Epithelial cell of proximal tubule (primary cell): ENCODE results near the gene ILKAP. TPM values are rescaled to one million over a fixed set of nuclear protein-coding genes. Genes with fewer than 3 reads are reported as not detected.

Source experiments
- DNase-seq: peaks from one replicate; pipeline ENCODE4 v3.0.0-alpha.2; 2011; ENCODE audit warnings: low read depth
- H3K4me3 ChIP-seq: 2 replicates; pipeline ENCODE4 v1.5.1; 2011; ENCODE audit warnings: low read depth, mild to moderate bottlenecking, low read length
- total RNA-seq: library from RNA; depleted of rRNA; stranded (reverse); fragments of >200 nt; gene quantifications from 2 replicates; pipeline ENCODE4 v1.2.3, GENCODE V29; 2015
- TF ChIP-seq, protein P1 (sequence below): conservative IDR thresholded peaks from 2 replicates; pipeline ENCODE4 v1.5.1; 2012; ENCODE audit warnings: low read depth, mild to moderate bottlenecking, low read length

Gene ILKAP
- total RNA-seq, 1 donor from 2014 or later, result 18.2 TPM

GRCh38 chr2:238132463-238133450 is 70.7 kb downstream of the ILKAP start:
- no peak for DNase-seq
- TF ChIP-seq, protein P1, sequence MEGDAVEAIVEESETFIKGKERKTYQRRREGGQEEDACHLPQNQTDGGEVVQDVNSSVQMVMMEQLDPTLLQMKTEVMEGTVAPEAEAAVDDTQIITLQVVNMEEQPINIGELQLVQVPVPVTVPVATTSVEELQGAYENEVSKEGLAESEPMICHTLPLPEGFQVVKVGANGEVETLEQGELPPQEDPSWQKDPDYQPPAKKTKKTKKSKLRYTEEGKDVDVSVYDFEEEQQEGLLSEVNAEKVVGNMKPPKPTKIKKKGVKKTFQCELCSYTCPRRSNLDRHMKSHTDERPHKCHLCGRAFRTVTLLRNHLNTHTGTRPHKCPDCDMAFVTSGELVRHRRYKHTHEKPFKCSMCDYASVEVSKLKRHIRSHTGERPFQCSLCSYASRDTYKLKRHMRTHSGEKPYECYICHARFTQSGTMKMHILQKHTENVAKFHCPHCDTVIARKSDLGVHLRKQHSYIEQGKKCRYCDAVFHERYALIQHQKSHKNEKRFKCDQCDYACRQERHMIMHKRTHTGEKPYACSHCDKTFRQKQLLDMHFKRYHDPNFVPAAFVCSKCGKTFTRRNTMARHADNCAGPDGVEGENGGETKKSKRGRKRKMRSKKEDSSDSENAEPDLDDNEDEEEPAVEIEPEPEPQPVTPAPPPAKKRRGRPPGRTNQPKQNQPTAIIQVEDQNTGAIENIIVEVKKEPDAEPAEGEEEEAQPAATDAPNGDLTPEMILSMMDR, result no peak
- no peak overlapping the region for H3K4me3 ChIP-seq

DNA sequence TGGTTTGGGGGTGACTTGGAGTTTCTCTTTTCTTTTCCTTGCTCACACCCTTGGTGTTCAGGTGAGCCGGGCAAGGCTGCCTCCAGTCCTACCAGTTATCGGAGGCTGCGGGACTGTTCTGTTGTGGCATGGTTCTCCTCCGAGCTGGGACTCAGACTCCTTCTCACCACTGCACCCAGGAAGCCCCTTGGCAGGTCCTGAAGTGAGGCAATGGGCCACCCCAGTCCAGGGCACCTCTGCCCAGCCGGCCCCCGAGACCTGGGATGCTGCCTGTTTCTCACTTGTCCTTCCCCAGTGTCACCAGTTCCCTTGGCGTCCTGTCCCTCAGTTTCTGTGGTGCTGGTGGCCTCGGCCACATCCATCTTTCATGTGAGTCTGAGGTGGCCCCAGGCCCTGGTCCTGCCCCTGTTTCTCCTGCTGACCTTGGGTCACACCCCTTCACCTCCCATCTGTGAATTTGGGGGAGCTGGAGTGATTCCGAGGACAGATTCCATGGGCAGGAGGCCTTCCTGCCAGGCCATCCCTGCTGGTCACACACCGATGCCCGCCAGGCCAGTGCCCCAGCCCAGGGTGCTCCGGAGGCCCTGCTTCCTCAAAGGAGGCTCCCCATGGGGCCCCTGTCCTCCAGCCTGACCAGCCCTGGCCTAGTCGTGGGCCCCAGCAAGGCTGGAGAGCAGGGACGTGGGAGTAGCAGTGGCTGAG is 71.6 kb downstream of the ILKAP start:
- no peak overlapping the region for H3K4me3 ChIP-seq
- TF ChIP-seq, protein P1, result no peak
- DNase-seq, result no peak

DNA sequence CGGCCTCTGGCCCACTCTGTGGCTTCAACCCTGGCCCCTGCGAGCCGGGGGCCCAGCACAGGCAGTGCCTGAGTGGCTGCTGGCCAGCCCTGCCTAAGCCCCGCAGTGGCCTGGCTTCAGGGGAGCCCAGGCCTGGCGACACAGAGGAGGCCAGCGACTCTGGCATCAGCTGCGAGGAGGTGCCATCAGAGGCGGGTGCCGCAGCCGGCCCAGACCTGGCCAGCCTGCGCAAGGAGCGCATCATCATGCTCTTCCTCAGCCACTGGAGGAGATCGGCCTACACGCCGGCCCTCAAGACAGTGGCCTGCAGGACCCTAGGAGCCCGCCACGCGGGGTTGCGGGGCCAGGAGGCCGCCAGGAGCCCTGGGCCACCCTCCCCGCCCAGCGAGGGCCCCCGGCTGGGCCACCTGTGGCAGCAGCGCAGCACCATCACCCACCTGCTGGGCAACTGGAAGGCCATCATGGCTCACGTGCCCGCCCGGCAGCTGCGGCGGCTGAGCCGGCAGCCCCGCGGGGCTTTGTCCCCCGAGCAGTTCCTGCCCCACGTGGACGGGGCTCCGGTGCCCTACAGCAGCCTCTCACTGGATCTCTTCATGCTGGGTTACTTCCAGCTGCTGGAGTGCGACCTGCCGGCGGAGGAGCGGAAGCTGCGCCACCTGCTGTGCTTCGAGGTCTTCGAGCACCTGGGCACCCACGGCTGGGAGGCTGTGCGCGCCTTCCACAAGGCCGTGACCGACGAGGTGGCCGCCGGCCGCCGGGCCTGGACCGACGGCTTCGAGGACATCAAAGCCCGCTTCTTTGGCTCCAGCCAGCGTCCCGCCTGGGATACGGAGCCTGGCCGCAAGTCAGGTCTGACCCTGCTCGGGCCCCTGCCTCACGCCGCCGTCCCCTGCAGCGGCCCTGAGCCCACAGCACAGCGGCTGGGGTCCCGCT is 72.5 kb downstream of the ILKAP start:
- DNase-seq, result no peak
- TF ChIP-seq, protein P1, result no peak
- no peak overlapping the region for H3K4me3 ChIP-seq

- TF ChIP-seq, protein P1, result no peak
- no peak overlapping the region for H3K4me3 ChIP-seq
- no peak for DNase-seq
Observed at GRCh38 chr2:238130111-238130695, 73.3 kb downstream of the ILKAP start.

DNA sequence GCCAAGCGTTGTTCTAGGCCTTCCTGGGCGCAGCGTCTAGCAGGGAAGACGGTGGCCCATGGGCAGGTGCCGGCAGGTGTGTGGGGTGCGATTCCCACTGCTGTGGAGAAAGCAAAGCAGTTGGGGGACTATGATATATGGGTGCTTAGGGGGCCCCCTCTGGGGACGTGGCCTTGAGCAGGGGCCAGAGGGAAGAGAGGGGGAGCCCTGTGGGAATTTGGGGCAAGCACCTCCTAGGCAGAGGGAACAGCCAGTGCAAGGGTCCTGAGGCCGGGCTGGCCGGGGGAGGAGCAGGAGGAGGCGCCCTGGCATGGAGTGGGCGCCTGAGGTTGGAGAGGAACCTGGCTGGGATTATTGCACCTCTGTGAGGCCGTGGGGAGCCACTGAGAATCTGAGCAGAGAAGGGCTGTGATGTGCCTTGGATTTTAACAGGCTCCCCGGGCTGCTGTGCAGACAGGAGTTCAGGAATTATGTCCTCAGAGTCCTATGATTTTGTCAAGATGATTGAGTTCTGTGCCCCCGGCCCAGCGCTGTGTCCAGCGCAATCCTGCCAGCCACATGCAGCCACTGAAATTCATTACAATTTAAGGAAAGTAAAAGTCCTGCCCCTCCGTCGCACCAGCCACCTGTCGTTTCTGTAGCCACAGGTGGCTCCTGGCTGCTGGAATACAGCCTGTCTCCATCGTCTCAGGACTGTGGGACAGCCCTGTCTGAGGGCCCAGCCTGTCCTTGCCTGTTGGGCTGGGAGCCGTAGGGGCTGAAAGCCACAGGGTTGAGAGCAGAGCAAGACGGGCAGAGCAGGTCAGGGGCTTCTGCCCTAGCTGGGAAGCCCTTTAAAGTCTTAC is 74.1 kb downstream of the ILKAP start:
- no peak overlapping the region for H3K4me3 ChIP-seq
- no peak for DNase-seq
- TF ChIP-seq, protein P1, result no peak
